CD4-positive, alpha-beta memory T cell (primary cell): Measurements from ENCODE around the gene ASGR2. TPM values are rescaled to one million over a fixed set of nuclear protein-coding genes. Genes with fewer than 3 reads are reported as not detected.

Experiments
- CTCF ChIA-PET: fragments of 350-600 bp; sonication (Branson Sonifier 250); formaldehyde crosslinking; loops from one replicate; lab custom pipeline; 2021; ENCODE audit warnings: inconsistent platforms; ENCODE audit not compliant: partially characterized antibody; lab: Charles Lee
- POLR2A ChIA-PET: fragments of 350-600 bp; sonication (Branson Sonifier 250); formaldehyde crosslinking; loops from one replicate; lab custom pipeline; 2021; ENCODE audit not compliant: partially characterized antibody; lab: Charles Lee
- DNase-seq, 5 donors: peaks; one replicate each; pipeline versions ENCODE4 v3.0.0 to v3.0.0-alpha.2; 2020 to 2022; ENCODE audit warnings: mixed read lengths in 1 of 5
- H3K27ac ChIP-seq: one replicate; pipeline ENCODE4 v1.7.0; 2013; ENCODE audit warnings: low read depth, low read length
- H3K27me3 ChIP-seq: 2 replicates; pipeline ENCODE4 v1.7.0; 2013; ENCODE audit warnings: mild to moderate bottlenecking, low read length, moderate library complexity; ENCODE audit not compliant: insufficient read depth
- H3K36me3 ChIP-seq: 2 replicates; pipeline ENCODE4 v1.7.0; 2013; ENCODE audit warnings: mild to moderate bottlenecking, low read length, moderate library complexity; ENCODE audit not compliant: insufficient read depth
- H3K4me1 ChIP-seq: 2 replicates; pipeline ENCODE4 v1.7.0; 2013; ENCODE audit warnings: mild to moderate bottlenecking, low read length, moderate library complexity; ENCODE audit not compliant: insufficient read depth
- H3K4me3 ChIP-seq, 2 donors: one replicate each; pipeline ENCODE4 v1.7.0; 2013; ENCODE audit warnings: low read length in 2 of 2, mild to moderate bottlenecking in 1 of 2
- H3K9me3 ChIP-seq, 2 donors: one replicate each; pipeline ENCODE4 v1.7.0; 2013; ENCODE audit warnings: low read length in 2 of 2, control low read depth in 1 of 2; ENCODE audit not compliant: control insufficient read depth in 1 of 2
- H3K27ac Mint-ChIP-seq, 7 donors: one replicate each; pipeline ENCODE4 v1.8.0; 2020 to 2021; ENCODE audit warnings: mixed read lengths in 7 of 7, mild to moderate bottlenecking in 6 of 7, inconsistent platforms in 3 of 7, moderate library complexity in 3 of 7
- H3K27me3 Mint-ChIP-seq, 2 donors: one replicate each; pipeline ENCODE4 v1.8.0; 2020 to 2021; ENCODE audit warnings: mixed read lengths in 2 of 2
- H3K36me3 Mint-ChIP-seq, 2 donors: one replicate each; pipeline ENCODE4 v1.8.0; 2020 to 2021; ENCODE audit warnings: mixed read lengths in 2 of 2, inconsistent platforms in 1 of 2, mild to moderate bottlenecking in 1 of 2
- H3K4me1 Mint-ChIP-seq, 4 donors: one replicate each; pipeline ENCODE4 v1.8.0; 2020 to 2021; ENCODE audit warnings: mixed read lengths in 4 of 4, mild to moderate bottlenecking in 1 of 4
- H3K4me3 Mint-ChIP-seq, 8 donors: one replicate each; pipeline ENCODE4 v1.8.0; 2020 to 2021; ENCODE audit warnings: mixed read lengths in 8 of 8, mild to moderate bottlenecking in 7 of 8, moderate library complexity in 6 of 8, inconsistent platforms in 3 of 8
- H3K9me3 Mint-ChIP-seq, 8 donors: one replicate each; pipeline ENCODE4 v1.8.0; 2020 to 2021; ENCODE audit warnings: mixed read lengths in 8 of 8, mild to moderate bottlenecking in 5 of 8, inconsistent platforms in 3 of 8, moderate library complexity in 1 of 8
- intact Hi-C: fragments of 100-400 bp; cut with micrococcal nuclease; formaldehyde crosslinking; loops from one replicate; pipeline ENCODE4 v1.15.1; 2023
- polyA plus RNA-seq, 2 donors: library from polyadenylated mRNA; unstranded; fragments of 300-500 nt; fragmentation: Illumina TruSeq; gene quantifications; one replicate each; pipeline ENCODE4 v1.2.3, GENCODE V29; 2021
- total RNA-seq, 2 experiments: library from RNA; stranded (reverse); gene quantifications; one replicate each; pipeline ENCODE4 v1.2.3, GENCODE V29; 2021

ASGR2 gene
- total and polyA plus RNA-seq, 4 experiments from 2014 or later, result not detected

GRCh38 chr17:7063518-7064094, 51.0 kb downstream of the ASGR2 start:
- Mint-ChIP-seq H3K9me3 (peaks cover 0 to 16% (median 13%) of the 10 kb centered on the region in 8 donors), H3K27me3 (peaks cover 8 to 12% of the 10 kb centered on the region in 2 donors), H3K4me1 (peaks cover 0 to 3% (median under 1%) of the 10 kb centered on the region in 4 donors), H3K36me3 (peaks cover 0 to 6% of the 10 kb centered on the region in 2 donors), H3K4me3 (no peak overlapping the region), H3K27ac (no peak overlapping the region)
- CTCF ChIA-PET, result no interaction called here
- Histone ChIP-seq H3K27me3 (no peaks in the 10 kb centered on the region), H3K36me3 (no peaks in the 10 kb centered on the region), H3K4me1 (no peaks in the 10 kb centered on the region), H3K27ac (no peak overlapping the region), H3K4me3 (no peak overlapping the region), H3K9me3 (peaks cover 0 to 2% of the 10 kb centered on the region in 2 donors)
- intact Hi-C loops, result no loop called here
- POLR2A ChIA-PET, result no interaction called here
- DNase-seq, result no peak

DNA sequence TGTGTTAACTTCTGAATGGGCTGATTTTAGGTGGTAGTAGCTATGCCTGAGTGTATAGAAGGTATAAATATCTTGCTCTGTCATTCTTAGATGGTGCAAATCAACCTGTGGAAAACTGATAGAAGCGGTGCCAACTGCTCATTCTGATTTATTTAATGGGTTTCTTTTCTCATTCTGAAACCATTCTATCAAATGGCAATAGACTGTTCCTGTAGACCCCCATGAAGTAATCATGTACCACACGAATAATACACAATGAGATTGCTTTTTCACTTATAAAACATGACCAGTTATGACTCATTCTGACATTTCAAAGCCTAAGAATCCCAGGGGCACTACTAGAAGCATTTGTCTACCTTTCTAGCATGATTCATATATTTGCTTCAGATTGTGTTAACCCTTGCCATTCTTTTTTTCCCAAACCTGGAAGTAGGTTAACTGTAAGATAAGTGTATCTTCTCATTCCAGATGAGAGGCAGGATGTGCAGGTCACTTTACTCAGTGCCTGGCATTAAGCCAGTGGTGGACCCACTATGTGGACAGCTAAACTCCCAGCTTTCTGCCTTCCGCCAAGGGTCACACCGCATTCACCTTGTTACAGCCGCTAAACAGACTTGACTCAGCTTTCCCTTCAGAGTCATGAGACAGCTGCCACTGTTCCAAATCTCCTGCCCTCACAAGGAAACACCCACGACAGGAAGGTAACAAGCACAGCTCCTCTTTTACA, 54.3 kb downstream of the ASGR2 start:
- Histone ChIP-seq H3K27ac (no peak overlapping the region), H3K9me3 (no peaks in the 10 kb centered on the region), H3K27me3 (no peaks in the 10 kb centered on the region), H3K4me1 (no peaks in the 10 kb centered on the region), H3K4me3 (no peak overlapping the region), H3K36me3 (no peaks in the 10 kb centered on the region)
- Mint-ChIP-seq H3K4me3 (no peak overlapping the region), H3K27ac (no peak overlapping the region), H3K9me3 (no peaks in the 10 kb centered on the region), H3K4me1 (peaks cover 0 to 3% (median under 1%) of the 10 kb centered on the region in 4 donors), H3K36me3 (no peaks in the 10 kb centered on the region), H3K27me3 (peaks cover 6 to 12% of the 10 kb centered on the region in 2 donors)
- ChIA-PET CTCF (interaction anchor here (0.6 to 1.9 kb wide), 3 partner anchors 14 to 94 kb away, joined by 3 to 5 read pairs (median 3); no protein-coding TSS in a partner anchor), POLR2A (no interaction called here)
- no peak for DNase-seq
- intact Hi-C loops, result no loop called here

GRCh38 chr17:7058831-7059447, 55.7 kb downstream of the ASGR2 start:
- no peak overlapping the region for H3K4me3 ChIP-seq
- H3K4me1 Mint-ChIP-seq, result peaks cover 0 to 3% (median under 1%) of the 10 kb centered on the region in 4 donors
- H3K9me3 ChIP-seq, result no peaks in the 10 kb centered on the region
- DNase-seq, result no peak
- no peak overlapping the region for H3K27ac ChIP-seq
- H3K27me3 Mint-ChIP-seq, result peaks cover 6 to 10% of the 10 kb centered on the region in 2 donors
- peaks cover 0 to 2% (median 0%) of the 10 kb centered on the region in 8 donors for H3K9me3 Mint-ChIP-seq
- intact Hi-C loops, result no loop called here
- H3K27me3 ChIP-seq, result no peaks in the 10 kb centered on the region
- ChIA-PET POLR2A (no interaction called here), CTCF (interaction anchor here (1.0 to 1.9 kb wide), 3 partner anchors 12 to 78 kb away, joined by 3 to 6 read pairs (median 5); no protein-coding TSS in a partner anchor)
- no peak overlapping the region for H3K4me3 Mint-ChIP-seq
- H3K36me3 Mint-ChIP-seq, result no peaks in the 10 kb centered on the region
- H3K4me1 ChIP-seq, result no peaks in the 10 kb centered on the region
- H3K27ac Mint-ChIP-seq, result no peak overlapping the region
- no peaks in the 10 kb centered on the region for H3K36me3 ChIP-seq

- H3K27me3 Mint-ChIP-seq, result peaks cover 0 to 2% of the 10 kb centered on the region in 2 donors
- no peaks in the 10 kb centered on the region for H3K4me1 ChIP-seq
- DNase-seq, result no peak
- no peak overlapping the region for H3K4me3 ChIP-seq
- peaks cover 1 to 5% (median 3%) of the 10 kb centered on the region in 4 donors for H3K4me1 Mint-ChIP-seq
- H3K36me3 ChIP-seq, result no peaks in the 10 kb centered on the region
- no peaks in the 10 kb centered on the region for H3K9me3 ChIP-seq
- H3K27ac Mint-ChIP-seq, result no peak overlapping the region
- H3K4me3 Mint-ChIP-seq, result no peak overlapping the region
- intact Hi-C loops, result no loop called here
- ChIA-PET CTCF (interaction anchor here (0.9 to 2.0 kb wide), 2 partner anchors 81 to 121 kb away, joined by 4 read pairs; no protein-coding TSS in a partner anchor), POLR2A (no interaction called here)
- no peaks in the 10 kb centered on the region for H3K27me3 ChIP-seq
- no peaks in the 10 kb centered on the region for H3K36me3 Mint-ChIP-seq
- no peak overlapping the region for H3K27ac ChIP-seq
- peaks cover 0 to 2% (median 0%) of the 10 kb centered on the region in 8 donors for H3K9me3 Mint-ChIP-seq
These were observed 58.2 kb downstream of the ASGR2 start for GRCh38 chr17:7056386-7056785.

Other genes with a start within 250 kb of the ASGR2 start
- gene ALOX12, start 118.8 kb downstream of the ASGR2 start, total RNA-seq, result not detected
- under 1 TPM in 1 of 2 donors, not detected in 1; 0.19 TPM for gene ALOX12, start 118.8 kb downstream of the ASGR2 start, polyA plus RNA-seq
- gene RNASEK, start 102.2 kb downstream of the ASGR2 start, total RNA-seq, result 100 to 1,000 TPM; 166 to 179 TPM
- gene RNASEK, start 102.2 kb downstream of the ASGR2 start, polyA plus RNA-seq, result 100 to 1,000 TPM; 410 to 812 TPM
- gene BCL6B, start 91.8 kb downstream of the ASGR2 start, total RNA-seq, result not detected
- not detected for gene BCL6B, start 91.8 kb downstream of the ASGR2 start, polyA plus RNA-seq
- gene SLC16A13, start 78.8 kb downstream of the ASGR2 start, total RNA-seq, result 10 to 100 TPM; 13.1 to 13.7 TPM
- gene SLC16A13, start 78.8 kb downstream of the ASGR2 start, polyA plus RNA-seq, result 1 to 10 TPM in 1 of 2 donors, under 1 TPM in 1; 0.93 to 1.8 TPM
- 1 to 10 TPM in 1 of 2 experiments, under 1 TPM in 1; 0.89 to 1.2 TPM for gene SLC16A11, start 70.7 kb downstream of the ASGR2 start, total RNA-seq
- under 1 TPM; 0.50 to 0.69 TPM for gene SLC16A11, start 70.7 kb downstream of the ASGR2 start, polyA plus RNA-seq
- 1 to 10 TPM; 1.4 TPM for gene CLEC10A, start 34.6 kb downstream of the ASGR2 start, total RNA-seq
- gene CLEC10A, start 34.6 kb downstream of the ASGR2 start, polyA plus RNA-seq, result not detected
- gene ASGR1, start 64.5 kb upstream of the ASGR2 start, total RNA-seq, result not detected
- gene ASGR1, start 64.5 kb upstream of the ASGR2 start, polyA plus RNA-seq, result not detected
- 1 to 10 TPM; 7.2 to 7.6 TPM for gene DLG4, start 105.0 kb upstream of the ASGR2 start, total RNA-seq
- under 1 TPM; 0.44 to 0.50 TPM for gene DLG4, start 105.0 kb upstream of the ASGR2 start, polyA plus RNA-seq
- 100 to 1,000 TPM; 340 to 342 TPM for gene ACADVL, start 105.1 kb upstream of the ASGR2 start, total RNA-seq
- gene ACADVL, start 105.1 kb upstream of the ASGR2 start, polyA plus RNA-seq, result 100 to 1,000 TPM; 110 to 118 TPM
- 10 to 100 TPM; 75.1 to 76.8 TPM for gene DVL2, start 119.7 kb upstream of the ASGR2 start, total RNA-seq
- 10 to 100 TPM; 22.0 to 23.7 TPM for gene DVL2, start 119.7 kb upstream of the ASGR2 start, polyA plus RNA-seq
- gene PHF23, start 124.6 kb upstream of the ASGR2 start, total RNA-seq, result 10 to 100 TPM; 45.8 to 55.8 TPM
- gene PHF23, start 124.6 kb upstream of the ASGR2 start, polyA plus RNA-seq, result 10 to 100 TPM; 11.4 to 29.8 TPM
- gene GABARAP, start 127.6 kb upstream of the ASGR2 start, total RNA-seq, result 100 to 1,000 TPM; 324 to 327 TPM
- 100 to 1,000 TPM; 741 to 896 TPM for gene GABARAP, start 127.6 kb upstream of the ASGR2 start, polyA plus RNA-seq
- gene CTDNEP1, start 136.9 kb upstream of the ASGR2 start, total RNA-seq, result 100 to 1,000 TPM; 145 to 157 TPM
- 10 to 100 TPM; 42.4 to 59.1 TPM for gene CTDNEP1, start 136.9 kb upstream of the ASGR2 start, polyA plus RNA-seq
- gene ELP5, start 137.4 kb upstream of the ASGR2 start, total RNA-seq, result 10 to 100 TPM; 29.8 to 30.9 TPM
- 10 to 100 TPM; 68.0 to 71.3 TPM for gene ELP5, start 137.4 kb upstream of the ASGR2 start, polyA plus RNA-seq
- gene CLDN7, start 147.7 kb upstream of the ASGR2 start, total RNA-seq, result 1 to 10 TPM in 1 of 2 experiments, under 1 TPM in 1; 0.39 to 1.0 TPM
- 1 to 10 TPM; 1.0 to 3.1 TPM for gene CLDN7, start 147.7 kb upstream of the ASGR2 start, polyA plus RNA-seq
- gene SLC2A4, start 166.9 kb upstream of the ASGR2 start, total RNA-seq, result not detected
- not detected for gene SLC2A4, start 166.9 kb upstream of the ASGR2 start, polyA plus RNA-seq
- gene YBX2, start 179.8 kb upstream of the ASGR2 start, total RNA-seq, result under 1 TPM; 0.26 to 0.39 TPM
- not detected for gene YBX2, start 179.8 kb upstream of the ASGR2 start, polyA plus RNA-seq
- gene EIF5A, start 192.8 kb upstream of the ASGR2 start, total RNA-seq, result 100 to 1,000 TPM; 240 to 244 TPM
- 100 to 1,000 TPM; 230 to 850 TPM for gene EIF5A, start 192.8 kb upstream of the ASGR2 start, polyA plus RNA-seq
- 100 to 1,000 TPM; 127 to 132 TPM for gene GPS2, start 200.5 kb upstream of the ASGR2 start, total RNA-seq
- gene GPS2, start 200.5 kb upstream of the ASGR2 start, polyA plus RNA-seq, result 100 to 1,000 TPM; 101 to 120 TPM
- gene NEURL4, start 214.5 kb upstream of the ASGR2 start, total RNA-seq, result 10 to 100 TPM; 73.8 to 81.6 TPM
- 1 to 10 TPM in 1 of 2 donors, under 1 TPM in 1; 0.97 to 2.4 TPM for gene NEURL4, start 214.5 kb upstream of the ASGR2 start, polyA plus RNA-seq
- 100 to 1,000 TPM; 507 to 516 TPM for gene ACAP1, start 221.7 kb upstream of the ASGR2 start, total RNA-seq
- gene ACAP1, start 221.7 kb upstream of the ASGR2 start, polyA plus RNA-seq, result 100 to 1,000 TPM; 261 to 264 TPM
- gene KCTD11, start 237.3 kb upstream of the ASGR2 start, total RNA-seq, result 1 to 10 TPM; 3.5 to 4.3 TPM
- 1 to 10 TPM in 1 of 2 donors, under 1 TPM in 1; 0.33 to 1.8 TPM for gene KCTD11, start 237.3 kb upstream of the ASGR2 start, polyA plus RNA-seq
- gene TMEM95, start 240.3 kb upstream of the ASGR2 start, total RNA-seq, result not detected
- gene TMEM95, start 240.3 kb upstream of the ASGR2 start, polyA plus RNA-seq, result not detected